Fibroblast of mammary gland (primary cell): Measurements from ENCODE around the gene PRSS33.

Source experiments
- DNase-seq: peaks from one replicate; pipeline ENCODE4 v3.0.0-alpha.2; 2010; ENCODE audit warnings: low read depth
- H3K4me3 ChIP-seq: 2 replicates; pipeline ENCODE4 v1.5.1; 2011; ENCODE audit warnings: low read depth, mild to moderate bottlenecking, low read length, moderate library complexity; ENCODE audit not compliant: control insufficient read depth
- TF ChIP-seq, protein P1 (sequence below): conservative IDR thresholded peaks from 2 replicates; pipeline ENCODE4 v1.5.1; 2011; ENCODE audit warnings: low read depth, low read length, inconsistent platforms; ENCODE audit not compliant: control insufficient read depth, insufficient read depth

PRSS33 gene

DNA sequence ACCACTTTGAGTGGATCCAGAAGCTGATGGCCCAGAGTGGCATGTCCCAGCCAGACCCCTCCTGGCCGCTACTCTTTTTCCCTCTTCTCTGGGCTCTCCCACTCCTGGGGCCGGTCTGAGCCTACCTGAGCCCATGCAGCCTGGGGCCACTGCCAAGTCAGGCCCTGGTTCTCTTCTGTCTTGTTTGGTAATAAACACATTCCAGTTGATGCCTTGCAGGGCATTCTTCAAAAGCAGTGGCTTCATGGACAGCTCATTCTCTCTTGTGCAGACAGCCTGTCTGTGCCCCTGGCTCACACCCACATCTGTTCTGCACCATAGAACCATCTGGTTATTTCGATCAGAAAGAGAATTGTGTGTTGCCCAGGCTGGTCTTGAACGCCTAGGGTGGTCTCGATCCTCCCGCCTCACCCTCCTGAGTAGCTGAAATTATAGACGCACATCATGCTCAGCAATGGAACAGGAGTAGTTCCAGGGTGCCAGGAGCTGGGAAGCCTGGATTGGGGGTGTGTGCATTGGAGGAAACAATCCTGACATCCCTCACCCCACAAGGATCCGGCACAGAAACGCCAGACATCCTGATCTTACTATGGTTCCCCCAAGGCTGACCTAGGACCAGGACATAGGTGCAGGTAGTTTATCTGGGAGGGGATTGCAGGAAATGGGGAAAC lies 34.3 kb upstream of the PRSS33 start:
- no peak for DNase-seq
- TF ChIP-seq, protein P1, sequence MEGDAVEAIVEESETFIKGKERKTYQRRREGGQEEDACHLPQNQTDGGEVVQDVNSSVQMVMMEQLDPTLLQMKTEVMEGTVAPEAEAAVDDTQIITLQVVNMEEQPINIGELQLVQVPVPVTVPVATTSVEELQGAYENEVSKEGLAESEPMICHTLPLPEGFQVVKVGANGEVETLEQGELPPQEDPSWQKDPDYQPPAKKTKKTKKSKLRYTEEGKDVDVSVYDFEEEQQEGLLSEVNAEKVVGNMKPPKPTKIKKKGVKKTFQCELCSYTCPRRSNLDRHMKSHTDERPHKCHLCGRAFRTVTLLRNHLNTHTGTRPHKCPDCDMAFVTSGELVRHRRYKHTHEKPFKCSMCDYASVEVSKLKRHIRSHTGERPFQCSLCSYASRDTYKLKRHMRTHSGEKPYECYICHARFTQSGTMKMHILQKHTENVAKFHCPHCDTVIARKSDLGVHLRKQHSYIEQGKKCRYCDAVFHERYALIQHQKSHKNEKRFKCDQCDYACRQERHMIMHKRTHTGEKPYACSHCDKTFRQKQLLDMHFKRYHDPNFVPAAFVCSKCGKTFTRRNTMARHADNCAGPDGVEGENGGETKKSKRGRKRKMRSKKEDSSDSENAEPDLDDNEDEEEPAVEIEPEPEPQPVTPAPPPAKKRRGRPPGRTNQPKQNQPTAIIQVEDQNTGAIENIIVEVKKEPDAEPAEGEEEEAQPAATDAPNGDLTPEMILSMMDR, result no peak
- H3K4me3 ChIP-seq, result no peak overlapping the region

DNA sequence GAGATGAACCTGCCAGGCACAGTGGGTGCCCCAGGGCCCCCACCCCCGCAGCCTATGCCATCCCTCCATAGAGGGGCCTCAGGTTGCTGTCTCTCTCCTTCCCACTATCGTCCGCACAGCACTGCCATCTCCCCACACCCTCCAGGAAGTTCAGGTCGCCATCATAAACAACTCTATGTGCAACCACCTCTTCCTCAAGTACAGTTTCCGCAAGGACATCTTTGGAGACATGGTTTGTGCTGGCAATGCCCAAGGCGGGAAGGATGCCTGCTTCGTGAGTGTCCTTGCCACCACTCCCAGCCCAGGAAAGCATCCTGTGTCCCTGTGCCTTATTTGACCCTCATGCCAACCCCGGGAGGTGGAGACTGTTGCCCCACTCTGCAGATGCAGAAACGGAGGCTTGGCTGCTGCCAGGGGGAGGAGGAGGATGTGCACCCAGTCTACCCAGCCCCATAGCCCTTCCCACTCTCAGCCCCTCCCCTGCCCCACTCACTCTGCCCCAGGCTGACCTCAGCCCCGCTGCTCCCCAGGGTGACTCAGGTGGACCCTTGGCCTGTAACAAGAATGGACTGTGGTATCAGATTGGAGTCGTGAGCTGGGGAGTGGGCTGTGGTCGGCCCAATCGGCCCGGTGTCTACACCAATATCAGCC lies 33.6 kb upstream of the PRSS33 start:
- H3K4me3 ChIP-seq, result no peak overlapping the region
- TF ChIP-seq, protein P1, result no peak
- no peak for DNase-seq

DNA sequence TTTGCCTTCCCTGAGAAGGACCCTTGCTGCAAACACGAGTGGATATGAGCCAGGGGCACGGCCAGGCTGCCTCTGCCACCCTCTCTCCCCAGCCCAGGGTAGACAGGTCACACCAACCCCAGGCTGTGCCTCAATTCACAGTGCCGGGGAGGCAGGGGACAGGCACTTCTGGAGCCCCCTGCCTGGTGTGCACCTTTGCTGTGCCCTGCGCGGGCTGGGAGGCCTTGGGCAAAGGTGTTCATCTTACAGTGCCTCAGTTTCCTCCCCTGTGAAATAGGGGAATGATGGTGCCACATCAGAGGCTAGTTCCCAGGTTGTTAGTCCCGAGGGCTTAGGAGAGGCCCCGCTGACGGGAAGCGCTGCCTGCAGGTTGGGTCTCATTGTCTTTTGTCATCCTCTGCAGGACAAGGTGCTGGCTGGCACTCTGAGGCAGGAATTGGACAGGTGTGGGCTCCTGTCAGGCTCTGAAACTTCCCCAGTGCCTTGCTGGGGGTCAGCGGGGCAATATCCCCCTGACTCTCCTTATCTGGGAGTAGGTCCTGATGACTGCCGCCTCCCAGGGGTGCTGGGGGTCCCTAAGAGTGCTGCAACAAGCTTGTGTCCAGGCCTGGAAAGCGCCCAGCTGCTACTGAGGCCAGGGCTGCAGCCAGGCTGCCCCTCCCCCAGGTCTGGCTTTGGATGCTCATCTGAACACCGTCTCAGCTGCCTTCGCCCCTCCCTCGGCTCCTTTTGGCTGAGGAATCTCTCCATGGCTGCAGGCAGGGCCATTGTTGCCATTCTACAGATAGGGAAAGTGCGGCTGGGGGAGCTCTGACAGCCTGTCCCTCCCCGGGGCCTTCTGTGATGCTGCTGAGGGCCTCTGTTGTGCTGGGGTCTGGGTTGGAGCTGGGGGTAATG lies 32.8 kb upstream of the PRSS33 start:
- no peak overlapping the region for H3K4me3 ChIP-seq
- TF ChIP-seq, protein P1, result no peak
- DNase-seq, result no peak

DNA sequence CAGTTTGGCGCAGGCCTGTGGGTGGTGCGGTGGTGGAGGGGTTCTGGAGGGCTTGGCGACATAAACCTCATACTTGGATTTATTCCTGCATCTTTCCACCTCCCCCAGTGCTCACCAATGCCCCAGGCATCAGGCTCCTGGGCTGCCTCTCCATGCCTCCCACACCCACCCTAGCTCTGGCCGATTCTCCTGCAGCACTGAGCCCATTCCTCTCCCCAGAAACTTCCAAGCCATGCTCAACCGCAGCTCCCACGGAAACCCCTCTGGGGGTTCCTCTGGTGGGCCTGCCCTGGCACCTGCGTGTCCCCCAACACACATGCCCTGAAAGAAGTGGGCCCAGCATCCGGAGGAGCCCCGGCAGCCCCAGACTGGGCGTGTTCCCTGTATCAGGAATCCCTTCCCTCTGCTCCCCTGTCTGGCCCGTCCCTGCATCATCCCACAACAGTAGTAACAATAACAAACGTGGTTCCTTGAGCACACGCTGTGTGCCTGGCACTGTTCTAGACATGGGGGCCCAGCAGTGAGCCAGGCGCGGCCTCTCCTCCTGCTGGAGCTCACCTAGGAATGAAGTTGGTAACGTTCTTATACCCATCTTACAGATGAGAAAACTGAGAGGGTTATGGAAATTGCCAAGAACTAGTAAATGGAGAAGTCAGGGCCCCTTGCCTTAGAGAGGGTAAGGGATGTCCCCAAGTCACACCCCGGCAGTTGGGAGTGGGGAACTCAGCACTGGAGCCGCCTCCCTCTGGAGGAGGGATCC lies 32.0 kb upstream of the PRSS33 start:
- no peak overlapping the region for H3K4me3 ChIP-seq
- DNase-seq, result no peak
- TF ChIP-seq, protein P1, result no peak

DNA sequence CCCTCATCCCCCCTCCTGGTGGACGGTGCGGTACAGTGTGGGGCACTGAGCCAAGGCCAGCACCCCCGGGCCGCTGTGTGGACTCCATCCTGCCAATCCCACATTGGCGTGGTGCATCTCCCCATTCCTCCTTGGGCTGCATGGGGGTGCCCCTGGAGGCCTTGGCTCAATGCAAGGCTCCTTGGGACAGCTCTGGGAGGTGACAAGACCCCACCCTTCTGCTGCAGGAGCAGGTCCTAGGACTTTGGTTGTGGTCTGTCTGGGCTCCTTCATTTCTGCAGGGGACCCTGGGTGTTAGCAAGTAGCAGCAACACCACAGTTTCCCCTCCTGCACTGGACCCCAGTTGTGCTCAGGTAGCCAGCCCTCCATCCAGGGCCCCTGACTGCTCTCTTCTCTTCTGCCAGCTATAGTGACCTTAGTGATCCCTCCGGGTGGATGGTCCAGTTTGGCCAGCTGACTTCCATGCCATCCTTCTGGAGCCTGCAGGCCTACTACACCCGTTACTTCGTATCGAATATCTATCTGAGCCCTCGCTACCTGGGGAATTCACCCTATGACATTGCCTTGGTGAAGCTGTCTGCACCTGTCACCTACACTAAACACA lies 31.0 kb upstream of the PRSS33 start:
- DNase-seq, result no peak
- TF ChIP-seq, protein P1, result no peak
- no peak overlapping the region for H3K4me3 ChIP-seq
